ENCODE measurements around the gene FRMD3.

The FRMD3 gene

GRCh38 chr9:83312537-83312936 lies 225.7 kb downstream of the FRMD3 start:
- Histone ChIP-seq H3K36me3 (ENCODE audit: insufficient read depth) (no peaks in the 10 kb centered on the region), H3K4me1 (ENCODE audit: low read depth, poor library complexity, severe bottlenecking) (no peaks in the 10 kb centered on the region), H3K4me3 (IDR thresholded peaks at IDR 0.05; ENCODE audit: insufficient read depth, low read depth, low read length) (no peak overlapping the region), H3K79me2 (ENCODE audit: insufficient read depth, low read depth) (no peaks in the 10 kb centered on the region), H3K4me2 (no peak overlapping the region), H3K27me3 (ENCODE audit: insufficient read depth, low read depth) (no peaks in the 10 kb centered on the region), H2AFZ (ENCODE audit: low read depth) (no peak overlapping the region), H3K27ac (no peak overlapping the region), H4K20me1 (ENCODE audit: insufficient read depth) (no peaks in the 10 kb centered on the region), H3K9ac (no peak overlapping the region)
- no peak for TF ChIP-seq CTCF (conservative IDR thresholded peaks at IDR 0.05; ENCODE audit: low read depth, low read length)

GRCh38 chr9:83307066-83307724 lies 231.0 kb downstream of the FRMD3 start:
- no peak for TF ChIP-seq CTCF (conservative IDR thresholded peaks at IDR 0.05; ENCODE audit: low read depth, low read length)
- Histone ChIP-seq H3K36me3 (ENCODE audit: insufficient read depth) (no peaks in the 10 kb centered on the region), H3K4me3 (IDR thresholded peaks at IDR 0.05; ENCODE audit: insufficient read depth, low read depth, low read length) (no peak overlapping the region), H4K20me1 (ENCODE audit: insufficient read depth) (no peaks in the 10 kb centered on the region), H3K4me2 (no peak overlapping the region), H3K79me2 (ENCODE audit: insufficient read depth, low read depth) (no peaks in the 10 kb centered on the region), H3K4me1 (ENCODE audit: low read depth, poor library complexity, severe bottlenecking) (no peaks in the 10 kb centered on the region), H3K9ac (no peak overlapping the region), H3K27me3 (ENCODE audit: insufficient read depth, low read depth) (no peaks in the 10 kb centered on the region), H2AFZ (ENCODE audit: low read depth) (no peak overlapping the region), H3K27ac (no peak overlapping the region)

GRCh38 chr9:83304686-83305085 lies 233.5 kb downstream of the FRMD3 start:
- no peaks in the 10 kb centered on the region for H3K27me3 ChIP-seq (ENCODE audit: insufficient read depth, low read depth)
- H3K79me2 ChIP-seq (ENCODE audit: insufficient read depth, low read depth): no peaks in the 10 kb centered on the region
- H3K4me3 ChIP-seq (IDR thresholded peaks at IDR 0.05; ENCODE audit: insufficient read depth, low read depth, low read length): no peak overlapping the region
- H3K27ac ChIP-seq: no peak overlapping the region
- no peak overlapping the region for H3K4me2 ChIP-seq
- H3K36me3 ChIP-seq (ENCODE audit: insufficient read depth): no peaks in the 10 kb centered on the region
- no peak overlapping the region for H2AFZ ChIP-seq (ENCODE audit: low read depth)
- H3K9ac ChIP-seq: no peak overlapping the region
- H3K4me1 ChIP-seq (ENCODE audit: low read depth, poor library complexity, severe bottlenecking): no peaks in the 10 kb centered on the region
- no peak for TF ChIP-seq CTCF (conservative IDR thresholded peaks at IDR 0.05; ENCODE audit: low read depth, low read length)
- no peaks in the 10 kb centered on the region for H4K20me1 ChIP-seq (ENCODE audit: insufficient read depth)

- Histone ChIP-seq H3K27ac (no peak overlapping the region), H3K4me3 (IDR thresholded peaks at IDR 0.05; ENCODE audit: insufficient read depth, low read depth, low read length) (no peak overlapping the region), H3K4me2 (no peak overlapping the region)
Measured at GRCh38 chr9:83299571-83299970, 238.6 kb downstream of the FRMD3 start.

More at GRCh38 chr9:83299571-83299970, 238.6 kb downstream of the FRMD3 start:
- TF ChIP-seq CTCF (conservative IDR thresholded peaks at IDR 0.05; ENCODE audit: low read depth, low read length): no peak
- H3K9ac ChIP-seq: no peak overlapping the region
- no peaks in the 10 kb centered on the region for H3K36me3 ChIP-seq (ENCODE audit: insufficient read depth)
- H3K4me1 ChIP-seq (ENCODE audit: low read depth, poor library complexity, severe bottlenecking): no peaks in the 10 kb centered on the region
- no peaks in the 10 kb centered on the region for H3K79me2 ChIP-seq (ENCODE audit: insufficient read depth, low read depth)
- no peak overlapping the region for H2AFZ ChIP-seq (ENCODE audit: low read depth)
- no peaks in the 10 kb centered on the region for H4K20me1 ChIP-seq (ENCODE audit: insufficient read depth)
- no peaks in the 10 kb centered on the region for H3K27me3 ChIP-seq (ENCODE audit: insufficient read depth, low read depth)

All from KMS-11 (cell line).